Neural progenitor cell (in vitro differentiated cells): ENCODE data around the gene PDHA2. TPM values are rescaled to one million over a fixed set of nuclear protein-coding genes. Genes with fewer than 3 reads are reported as not detected.

Experiments
- DNase-seq: peaks from one replicate; pipeline ENCODE4 v3.0.0-alpha.2; 2016; ENCODE audit warnings: low spot score
- H2AFZ ChIP-seq: fragments of 200-600 bp; sonication (generic); replicated peaks from 2 replicates; pipeline ENCODE4 v1.6.1; 2016; ENCODE audit warnings: antibody characterized with exemption
- H3F3A ChIP-seq: fragments of 200-600 bp; sonication (generic); 2 replicates; pipeline ENCODE4 v1.6.1; 2016; ENCODE audit warnings: antibody characterized with exemption, low read depth
- H3K27ac ChIP-seq: fragments of 200-600 bp; sonication (generic); 2 replicates; pipeline ENCODE4 v1.5.1; 2016; ENCODE audit warnings: mild to moderate bottlenecking
- H3K27me3 ChIP-seq: fragments of 200-600 bp; sonication (generic); 2 replicates; pipeline ENCODE4 v1.6.1; 2016; ENCODE audit warnings: mild to moderate bottlenecking, moderate library complexity
- H3K36me3 ChIP-seq: fragments of 200-600 bp; sonication (generic); 2 replicates; pipeline ENCODE4 v1.5.1; 2016
- H3K4me1 ChIP-seq: fragments of 200-600 bp; sonication (generic); 2 replicates; pipeline ENCODE4 v1.6.1; 2016; ENCODE audit warnings: mixed run types
- H3K4me2 ChIP-seq: fragments of 200-600 bp; sonication (generic); 2 replicates; pipeline ENCODE4 v1.6.1; 2016
- H3K4me3 ChIP-seq: fragments of 200-600 bp; sonication (generic); 2 replicates; pipeline ENCODE4 v1.5.1; 2016
- H3K79me2 ChIP-seq: fragments of 200-600 bp; sonication (generic); 2 replicates; pipeline ENCODE4 v1.6.1; 2016; ENCODE audit warnings: low read depth
- H3K9ac ChIP-seq: fragments of 200-600 bp; sonication (generic); 2 replicates; pipeline ENCODE4 v1.6.1; 2016
- H3K9me3 ChIP-seq: fragments of 200-600 bp; sonication (generic); 2 replicates; pipeline ENCODE4 v1.5.1; 2016; ENCODE audit warnings: low read depth
- H4K20me1 ChIP-seq: fragments of 200-600 bp; sonication (generic); 2 replicates; pipeline ENCODE4 v1.6.1; 2016; ENCODE audit warnings: low read depth
- H3K27ac Mint-ChIP-seq: 3 replicates; pipeline ENCODE4 v1.8.0; 2021; ENCODE audit warnings: mixed read lengths
- H3K27me3 Mint-ChIP-seq: 2 replicates; pipeline ENCODE4 v1.8.0; 2022; ENCODE audit warnings: low read depth, mild to moderate bottlenecking, inconsistent platforms, moderate library complexity, mixed read lengths; ENCODE audit not compliant: insufficient read depth
- H3K36me3 Mint-ChIP-seq: 3 replicates; pipeline ENCODE4 v1.8.0; 2021; ENCODE audit warnings: mixed read lengths
- H3K4me1 Mint-ChIP-seq: 3 replicates; pipeline ENCODE4 v1.8.0; 2021; ENCODE audit warnings: mixed read lengths
- H3K4me3 Mint-ChIP-seq: 3 replicates; pipeline ENCODE4 v1.8.0; 2021; ENCODE audit warnings: mild to moderate bottlenecking, moderate library complexity, mixed read lengths
- H3K9me3 Mint-ChIP-seq: 3 replicates; pipeline ENCODE4 v1.8.0; 2020; ENCODE audit warnings: mixed read lengths
- EZH2 ChIP-seq: fragments of 200-600 bp; sonication (generic); IDR thresholded peaks from 2 replicates; pipeline ENCODE4 v1.6.1; 2017; ENCODE audit warnings: antibody characterized with exemption, mild to moderate bottlenecking, moderate library complexity
- EZH2phosphoT487 ChIP-seq: fragments of 200-600 bp; sonication (generic); IDR thresholded peaks from 2 replicates; pipeline ENCODE4 v1.6.1; 2017; ENCODE audit warnings: antibody characterized with exemption
- total RNA-seq: library from RNA; depleted of rRNA; stranded (reverse); fragments of >200 nt; gene quantifications from 2 replicates; pipeline ENCODE4 v1.2.3, GENCODE V29; 2015; ENCODE audit warnings: low replicate concordance
- TF ChIP-seq, protein P1 (sequence below): fragments of 200-600 bp; sonication (generic); IDR thresholded peaks from 2 replicates; pipeline ENCODE4 v1.5.1; 2017; ENCODE audit warnings: antibody characterized with exemption, mild to moderate bottlenecking

PDHA2 gene
- total RNA-seq, 1 donor from 2014 or later: not detected

DNA sequence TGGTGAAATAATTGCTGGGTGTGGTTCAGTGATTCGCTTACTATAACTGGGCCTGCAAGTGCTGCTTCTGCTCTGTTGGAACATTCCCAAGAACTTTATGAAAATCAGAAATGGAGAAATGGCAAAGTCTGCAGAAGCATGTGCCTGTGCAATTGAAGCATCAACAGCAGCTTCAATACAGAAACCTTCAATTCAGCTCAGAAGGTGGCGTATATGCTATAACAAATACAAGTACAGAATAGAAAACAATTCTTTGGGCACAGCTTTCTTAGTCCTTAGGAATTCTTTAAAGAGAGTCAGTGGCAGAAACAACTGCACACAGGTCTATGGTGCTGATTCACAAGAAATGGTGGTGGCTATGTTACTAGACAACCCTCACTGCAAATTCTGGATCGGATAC, 18.0 kb upstream of the PDHA2 start:
- no peak overlapping the region for H3K4me3 Mint-ChIP-seq
- H2AFZ ChIP-seq: no peak overlapping the region
- H3K9ac ChIP-seq: no peak overlapping the region
- no peaks in the 10 kb centered on the region for H3K36me3 ChIP-seq
- no peaks in the 10 kb centered on the region for H3K4me1 Mint-ChIP-seq
- no peaks in the 10 kb centered on the region for H3K36me3 Mint-ChIP-seq
- H3K27me3 Mint-ChIP-seq: no peaks in the 10 kb centered on the region
- H3K4me3 ChIP-seq: no peak overlapping the region
- H3K9me3 Mint-ChIP-seq: no peaks in the 10 kb centered on the region
- no peaks in the 10 kb centered on the region for H3K79me2 ChIP-seq
- H3K4me1 ChIP-seq: no peaks in the 10 kb centered on the region
- DNase-seq: no peak
- H3K27ac ChIP-seq: no peak overlapping the region
- no peaks in the 10 kb centered on the region for H3F3A ChIP-seq
- H3K27ac Mint-ChIP-seq: no peak overlapping the region
- H3K4me2 ChIP-seq: no peak overlapping the region
- H3K9me3 ChIP-seq: no peaks in the 10 kb centered on the region
- no peaks in the 10 kb centered on the region for H3K27me3 ChIP-seq
- H4K20me1 ChIP-seq: no peaks in the 10 kb centered on the region
- TF ChIP-seq, protein P1, sequence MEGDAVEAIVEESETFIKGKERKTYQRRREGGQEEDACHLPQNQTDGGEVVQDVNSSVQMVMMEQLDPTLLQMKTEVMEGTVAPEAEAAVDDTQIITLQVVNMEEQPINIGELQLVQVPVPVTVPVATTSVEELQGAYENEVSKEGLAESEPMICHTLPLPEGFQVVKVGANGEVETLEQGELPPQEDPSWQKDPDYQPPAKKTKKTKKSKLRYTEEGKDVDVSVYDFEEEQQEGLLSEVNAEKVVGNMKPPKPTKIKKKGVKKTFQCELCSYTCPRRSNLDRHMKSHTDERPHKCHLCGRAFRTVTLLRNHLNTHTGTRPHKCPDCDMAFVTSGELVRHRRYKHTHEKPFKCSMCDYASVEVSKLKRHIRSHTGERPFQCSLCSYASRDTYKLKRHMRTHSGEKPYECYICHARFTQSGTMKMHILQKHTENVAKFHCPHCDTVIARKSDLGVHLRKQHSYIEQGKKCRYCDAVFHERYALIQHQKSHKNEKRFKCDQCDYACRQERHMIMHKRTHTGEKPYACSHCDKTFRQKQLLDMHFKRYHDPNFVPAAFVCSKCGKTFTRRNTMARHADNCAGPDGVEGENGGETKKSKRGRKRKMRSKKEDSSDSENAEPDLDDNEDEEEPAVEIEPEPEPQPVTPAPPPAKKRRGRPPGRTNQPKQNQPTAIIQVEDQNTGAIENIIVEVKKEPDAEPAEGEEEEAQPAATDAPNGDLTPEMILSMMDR: no peak

DNA sequence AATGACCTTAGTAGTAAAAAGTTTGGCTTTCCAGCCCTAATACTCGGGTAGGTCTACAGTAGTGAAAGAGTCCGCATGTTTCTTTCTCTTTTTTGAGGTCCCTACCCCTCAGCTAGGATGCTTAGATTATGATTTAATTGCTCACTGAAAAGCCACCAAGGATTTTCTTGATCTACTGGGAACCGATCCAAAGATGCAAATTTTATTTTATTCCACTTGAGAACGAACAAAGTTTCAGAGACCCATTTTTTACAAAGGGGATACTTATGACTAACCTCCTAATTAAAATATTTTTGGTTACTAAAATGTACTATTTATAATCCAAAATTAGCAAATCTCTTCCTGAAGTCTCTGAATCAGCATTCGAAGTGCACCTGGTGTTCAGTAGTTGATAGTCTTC, 14.3 kb upstream of the PDHA2 start:
- H3K4me3 ChIP-seq: no peak overlapping the region
- Mint-ChIP-seq H3K27me3 (no peaks in the 10 kb centered on the region), H3K4me1 (peaks cover 5% of the 10 kb centered on the region), H3K4me3 (no peak overlapping the region), H3K9me3 (peaks cover 2% of the 10 kb centered on the region), H3K27ac (no peak overlapping the region), H3K36me3 (no peaks in the 10 kb centered on the region)
- H3K36me3 ChIP-seq: no peaks in the 10 kb centered on the region
- DNase-seq: no peak
- H3K27ac ChIP-seq: no peak overlapping the region
- no peaks in the 10 kb centered on the region for H4K20me1 ChIP-seq
- no peaks in the 10 kb centered on the region for H3F3A ChIP-seq
- no peaks in the 10 kb centered on the region for H3K79me2 ChIP-seq
- no peak overlapping the region for H3K9ac ChIP-seq
- no peak overlapping the region for H2AFZ ChIP-seq
- no peaks in the 10 kb centered on the region for H3K27me3 ChIP-seq
- H3K9me3 ChIP-seq: no peaks in the 10 kb centered on the region
- no peaks in the 10 kb centered on the region for H3K4me1 ChIP-seq
- no peak for TF ChIP-seq EZH2
- TF ChIP-seq, protein P1: no peak
- no peak for TF ChIP-seq EZH2phosphoT487
- no peak overlapping the region for H3K4me2 ChIP-seq

DNA sequence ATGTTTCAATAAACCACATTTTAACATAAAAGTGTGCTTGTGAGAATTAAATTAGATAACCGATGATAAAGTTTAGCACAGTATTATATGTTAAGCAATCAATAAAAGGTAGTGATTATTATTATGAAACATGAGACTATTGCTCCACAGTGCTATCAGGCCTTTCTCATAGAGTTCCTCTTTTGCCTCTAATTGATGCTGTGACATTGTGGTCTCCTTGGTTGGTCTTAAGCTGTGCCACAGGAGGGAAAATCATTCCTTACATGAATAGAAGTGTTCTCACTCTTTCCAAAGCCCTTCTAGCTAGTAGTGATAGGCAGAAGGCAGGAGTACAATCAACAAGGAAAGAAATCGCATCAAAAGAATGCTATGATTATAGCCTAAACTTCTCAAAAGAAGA, 9.2 kb upstream of the PDHA2 start:
- H3K27me3 Mint-ChIP-seq: no peaks in the 10 kb centered on the region
- H3K27ac Mint-ChIP-seq: no peak overlapping the region

More for the DNA sequence above, 9.2 kb upstream of the PDHA2 start:
- no peak overlapping the region for H3K27ac ChIP-seq
- H3K4me3 ChIP-seq: no peak overlapping the region
- no peaks in the 10 kb centered on the region for H3K79me2 ChIP-seq
- H3F3A ChIP-seq: no peaks in the 10 kb centered on the region
- Mint-ChIP-seq H3K9me3 (peaks cover 2% of the 10 kb centered on the region), H3K4me3 (no peak overlapping the region), H3K4me1 (peaks cover 10% of the 10 kb centered on the region), H3K36me3 (no peaks in the 10 kb centered on the region)
- H3K4me1 ChIP-seq: no peaks in the 10 kb centered on the region
- no peaks in the 10 kb centered on the region for H4K20me1 ChIP-seq
- H3K4me2 ChIP-seq: no peak overlapping the region
- H3K9ac ChIP-seq: no peak overlapping the region
- H3K9me3 ChIP-seq: no peaks in the 10 kb centered on the region
- no peak for DNase-seq
- H2AFZ ChIP-seq: no peak overlapping the region
- TF ChIP-seq EZH2 (no peak), EZH2phosphoT487 (no peak)
- TF ChIP-seq, protein P1: no peak
- no peaks in the 10 kb centered on the region for H3K36me3 ChIP-seq
- no peaks in the 10 kb centered on the region for H3K27me3 ChIP-seq
